HepG2 (cell line): ENCODE measurements around the gene LYPLA2. TPM values are rescaled to one million over a fixed set of nuclear protein-coding genes. Genes with fewer than 3 reads are reported as not detected.

Experiments used
- DNMT1 ChIP-seq: sonication (generic); formaldehyde crosslinking; IDR thresholded peaks from 2 replicates; pipeline ENCODE4 v1.5.1; 2020; ENCODE audit warnings: mild to moderate bottlenecking, missing genetic modification reagents
- HHEX ChIP-seq: IDR thresholded peaks from 2 replicates; pipeline ENCODE4 v1.6.1; 2016; ENCODE audit warnings: control low read depth
- HOMEZ ChIP-seq: IDR thresholded peaks from 2 replicates; pipeline ENCODE4 v1.6.1; 2016; ENCODE audit warnings: low read depth
- KLF16 ChIP-seq, 2 experiments: sonication (generic) in 1 of 2; formaldehyde crosslinking in 1 of 2; IDR thresholded peaks; 2 replicates each; pipeline versions ENCODE4 v1.6.1 to v1.8.0; 2016 to 2023; ENCODE audit warnings: missing genetic modification reagents in 2 of 2, missing compliant biosample characterization in 1 of 2
- NR2F6 ChIP-seq, 2 experiments: IDR thresholded peaks; 2 replicates each; pipeline ENCODE4 v1.6.1; 2016; ENCODE audit warnings: antibody characterized with exemption in 1 of 2, mild to moderate bottlenecking in 1 of 2
- PAWR ChIP-seq: sonication (generic); formaldehyde crosslinking; IDR thresholded peaks from 2 replicates; pipeline ENCODE4 v1.4.0; 2020; ENCODE audit warnings: missing genetic modification reagents, mild to moderate bottlenecking, borderline replicate concordance
- POLR2G ChIP-seq: fragments of 200-400 bp; formaldehyde crosslinking; IDR thresholded peaks from 2 replicates; pipeline ENCODE4 v1.6.1; 2018; ENCODE audit warnings: mild to moderate bottlenecking, low read depth, low read length, moderate library complexity
- U2AF1 ChIP-seq: fragments of 200-400 bp; formaldehyde crosslinking; optimal IDR thresholded peaks from 2 replicates; pipeline ENCODE3; 2017; ENCODE audit warnings: mild to moderate bottlenecking, low read depth, low read length
- U2AF2 ChIP-seq: fragments of 200-400 bp; formaldehyde crosslinking; IDR thresholded peaks from 2 replicates; pipeline ENCODE4 v1.6.1; 2017; ENCODE audit warnings: low read depth, mild to moderate bottlenecking, low read length
- ZNF331 ChIP-seq: sonication (generic); formaldehyde crosslinking; IDR thresholded peaks from 2 replicates; pipeline ENCODE4 v1.4.0; 2020; ENCODE audit warnings: missing genetic modification reagents
- ZNF431 ChIP-seq: sonication (generic); formaldehyde crosslinking; IDR thresholded peaks from 2 replicates; pipeline ENCODE4 v1.9.0; 2022; ENCODE audit warnings: missing genetic modification reagents, low read depth, mild to moderate bottlenecking, borderline replicate concordance
- ZNF432 ChIP-seq: sonication (generic); formaldehyde crosslinking; IDR thresholded peaks from 2 replicates; pipeline ENCODE4 v1.5.0; 2020; ENCODE audit warnings: missing genetic modification reagents, mild to moderate bottlenecking, borderline replicate concordance
- ZNF546 ChIP-seq: sonication (generic); formaldehyde crosslinking; conservative IDR thresholded peaks from 2 replicates; pipeline ENCODE4 v1.8.1; 2023; ENCODE audit warnings: mild to moderate bottlenecking, missing genetic modification reagents
- ZNF564 ChIP-seq: sonication (generic); formaldehyde crosslinking; IDR thresholded peaks from 2 replicates; pipeline ENCODE4 v1.8.1; 2023; ENCODE audit warnings: mild to moderate bottlenecking, missing genetic modification reagents
- ZNF607 ChIP-seq: sonication (generic); formaldehyde crosslinking; IDR thresholded peaks from 2 replicates; pipeline ENCODE4 v1.5.1; 2020; ENCODE audit warnings: missing genetic modification reagents, mild to moderate bottlenecking, borderline replicate concordance
- ZNF746 ChIP-seq: sonication (generic); formaldehyde crosslinking; IDR thresholded peaks from 2 replicates; pipeline ENCODE4 v1.8.0; 2022; ENCODE audit warnings: mild to moderate bottlenecking, missing genetic modification reagents
- ZNF800 ChIP-seq: sonication (generic); formaldehyde crosslinking; IDR thresholded peaks from 2 replicates; pipeline ENCODE4 v1.4.0; 2020; ENCODE audit warnings: missing genetic modification reagents
- polyA plus RNA-seq, 8 experiments: library from polyadenylated mRNA; depleted of rRNA in 3 of 8; stranded (reverse) in 7 of 8; unstranded in 1 of 8; fragments of >200 nt; fragmentation: Illumina TruSeq in 4 of 8; extraction: Trizol in 4 of 8; gene quantifications; 2 replicates each; pipeline versions ENCODE4 v1.2.1 to v1.2.3, GENCODE V29; 2011 to 2016; ENCODE audit warnings: low read depth in 4 of 8, missing spikeins in 1 of 8, mixed read lengths in 1 of 8; ENCODE audit not compliant: insufficient read depth in 1 of 8
- total RNA-seq, 5 experiments: library from RNA; depleted of rRNA; stranded (reverse); fragments of >200 nt; fragmentation: Illumina TruSeq; extraction: Trizol; gene quantifications; 2 replicates each; pipeline ENCODE4 v1.2.3, GENCODE V29; 2016; ENCODE audit warnings: low read depth in 1 of 5
- TF ChIP-seq, protein P1 (sequence below): sonication (generic); formaldehyde crosslinking; IDR thresholded peaks from 2 replicates; pipeline ENCODE4 v1.8.0; 2022; ENCODE audit warnings: low read depth, missing genetic modification reagents
- TF ChIP-seq, protein P2 (sequence below): sonication (generic); formaldehyde crosslinking; IDR thresholded peaks from 2 replicates; pipeline ENCODE4 v1.4.0; 2020; ENCODE audit warnings: mild to moderate bottlenecking, low read depth, missing genetic modification reagents
- TF ChIP-seq, protein P3 (sequence below): sonication (generic); formaldehyde crosslinking; IDR thresholded peaks from 2 replicates; pipeline ENCODE4 v1.4.0; 2020; ENCODE audit warnings: missing genetic modification reagents
- TF ChIP-seq, protein P4 (sequence below): IDR thresholded peaks from 2 replicates; pipeline ENCODE4 v1.6.1; 2016; ENCODE audit warnings: mild to moderate bottlenecking, missing biosample characterization, missing genetic modification reagents
- TF ChIP-seq, protein P5 (sequence below): sonication (generic); formaldehyde crosslinking; IDR thresholded peaks from 2 replicates; pipeline ENCODE4 v1.5.1; 2020; ENCODE audit warnings: mild to moderate bottlenecking, moderate library complexity, missing genetic modification reagents

LYPLA2 gene
- total and polyA plus RNA-seq, 2 of the 13 experiments (the other 11 are each of a cell fraction or from before 2014, with no cell fraction given): 72.1 to 73.2 TPM

GRCh38 chr1:23791516-23792047 lies 637 bp downstream of the LYPLA2 start (continued):
- no peak for TF ChIP-seq ZNF800 (CRISPR knock-in tag)
- TF ChIP-seq ZNF546: no peak
- TF ChIP-seq HOMEZ (CRISPR knock-in tag): no peak
- TF ChIP-seq, protein P1, sequence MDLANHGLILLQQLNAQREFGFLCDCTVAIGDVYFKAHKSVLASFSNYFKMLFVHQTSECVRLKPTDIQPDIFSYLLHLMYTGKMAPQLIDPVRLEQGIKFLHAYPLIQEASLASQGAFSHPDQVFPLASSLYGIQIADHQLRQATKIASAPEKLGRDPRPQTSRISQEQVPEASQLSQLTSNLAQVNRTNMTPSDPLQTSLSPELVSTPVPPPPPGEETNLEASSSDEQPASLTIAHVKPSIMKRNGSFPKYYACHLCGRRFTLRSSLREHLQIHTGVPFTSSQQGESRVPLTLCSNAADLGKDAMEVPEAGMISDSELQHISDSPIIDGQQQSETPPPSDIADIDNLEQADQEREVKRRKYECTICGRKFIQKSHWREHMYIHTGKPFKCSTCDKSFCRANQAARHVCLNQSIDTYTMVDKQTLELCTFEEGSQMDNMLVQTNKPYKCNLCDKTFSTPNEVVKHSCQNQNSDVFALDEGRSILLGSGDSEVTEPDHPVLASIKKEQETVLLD (CRISPR knock-in tag): no peak
- TF ChIP-seq, protein P2, sequence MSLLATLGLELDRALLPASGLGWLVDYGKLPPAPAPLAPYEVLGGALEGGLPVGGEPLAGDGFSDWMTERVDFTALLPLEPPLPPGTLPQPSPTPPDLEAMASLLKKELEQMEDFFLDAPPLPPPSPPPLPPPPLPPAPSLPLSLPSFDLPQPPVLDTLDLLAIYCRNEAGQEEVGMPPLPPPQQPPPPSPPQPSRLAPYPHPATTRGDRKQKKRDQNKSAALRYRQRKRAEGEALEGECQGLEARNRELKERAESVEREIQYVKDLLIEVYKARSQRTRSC (CRISPR knock-in tag): no peak
- TF ChIP-seq PAWR (CRISPR knock-in tag): no peak
- TF ChIP-seq, protein P3, sequence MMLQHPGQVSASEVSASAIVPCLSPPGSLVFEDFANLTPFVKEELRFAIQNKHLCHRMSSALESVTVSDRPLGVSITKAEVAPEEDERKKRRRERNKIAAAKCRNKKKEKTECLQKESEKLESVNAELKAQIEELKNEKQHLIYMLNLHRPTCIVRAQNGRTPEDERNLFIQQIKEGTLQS (CRISPR knock-in tag): no peak
- no peak for TF ChIP-seq ZNF331
- TF ChIP-seq NR2F6 (IDR thresholded peaks at IDR 0.05): peak; percentile 61; the same call in 1 of the 2 replicates
- TF ChIP-seq NR2F6 (CRISPR knock-in tag; IDR thresholded peaks at IDR 0.05): peak; percentile 56
- TF ChIP-seq HHEX (CRISPR knock-in tag): no peak
- TF ChIP-seq U2AF1: no peak
- 0 out of 2 replicates have a peak, but pooled peaks have one; percentile 33 for TF ChIP-seq DNMT1 (CRISPR knock-in tag)
- TF ChIP-seq, protein P4, sequence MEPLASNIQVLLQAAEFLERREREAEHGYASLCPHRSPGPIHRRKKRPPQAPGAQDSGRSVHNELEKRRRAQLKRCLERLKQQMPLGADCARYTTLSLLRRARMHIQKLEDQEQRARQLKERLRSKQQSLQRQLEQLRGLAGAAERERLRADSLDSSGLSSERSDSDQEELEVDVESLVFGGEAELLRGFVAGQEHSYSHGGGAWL: no peak
- TF ChIP-seq POLR2G: peak; percentile 37
- TF ChIP-seq, protein P5, sequence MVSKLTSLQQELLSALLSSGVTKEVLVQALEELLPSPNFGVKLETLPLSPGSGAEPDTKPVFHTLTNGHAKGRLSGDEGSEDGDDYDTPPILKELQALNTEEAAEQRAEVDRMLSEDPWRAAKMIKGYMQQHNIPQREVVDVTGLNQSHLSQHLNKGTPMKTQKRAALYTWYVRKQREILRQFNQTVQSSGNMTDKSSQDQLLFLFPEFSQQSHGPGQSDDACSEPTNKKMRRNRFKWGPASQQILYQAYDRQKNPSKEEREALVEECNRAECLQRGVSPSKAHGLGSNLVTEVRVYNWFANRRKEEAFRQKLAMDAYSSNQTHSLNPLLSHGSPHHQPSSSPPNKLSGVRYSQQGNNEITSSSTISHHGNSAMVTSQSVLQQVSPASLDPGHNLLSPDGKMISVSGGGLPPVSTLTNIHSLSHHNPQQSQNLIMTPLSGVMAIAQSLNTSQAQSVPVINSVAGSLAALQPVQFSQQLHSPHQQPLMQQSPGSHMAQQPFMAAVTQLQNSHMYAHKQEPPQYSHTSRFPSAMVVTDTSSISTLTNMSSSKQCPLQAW (CRISPR knock-in tag): no peak
- TF ChIP-seq KLF16 (CRISPR knock-in tag; IDR thresholded peaks at IDR 0.05): no peak
- no peak for TF ChIP-seq ZNF431
- no peak for TF ChIP-seq ZNF432 (CRISPR knock-in tag)
- TF ChIP-seq ZNF746 (CRISPR knock-in tag): no peak
- TF ChIP-seq ZNF564 (CRISPR knock-in tag): no peak
- TF ChIP-seq ZNF607 (CRISPR knock-in tag): no peak
- TF ChIP-seq U2AF2: no peak
